ENCODE data around the gene STARD10.

The STARD10 gene

DNA sequence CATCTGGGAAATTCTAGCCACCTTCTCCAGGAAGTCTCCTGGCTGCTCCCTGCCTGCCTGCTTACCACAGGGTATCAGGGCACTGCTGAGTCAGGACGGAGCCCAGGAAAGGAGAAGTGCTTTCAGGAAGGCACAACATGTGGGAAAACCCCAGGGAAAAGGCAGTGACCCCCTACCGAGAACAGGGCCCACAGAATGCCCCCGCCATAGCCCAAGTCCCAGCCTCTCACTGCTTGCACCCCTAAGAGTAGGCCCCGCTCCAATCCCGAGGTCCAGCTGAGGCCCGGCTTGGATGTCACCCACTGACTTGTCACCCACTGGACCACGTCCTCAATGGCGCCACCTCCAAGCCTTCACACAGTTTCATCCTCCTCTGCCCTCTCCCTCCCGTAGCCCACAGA, 75.7 kb downstream of the STARD10 start:
- H3K36me3 ChIP-seq (ENCODE audit: control insufficient read depth, insufficient read depth, low read length): peaks cover 27% of the 10 kb centered on the region
- TF ChIP-seq, protein P1, sequence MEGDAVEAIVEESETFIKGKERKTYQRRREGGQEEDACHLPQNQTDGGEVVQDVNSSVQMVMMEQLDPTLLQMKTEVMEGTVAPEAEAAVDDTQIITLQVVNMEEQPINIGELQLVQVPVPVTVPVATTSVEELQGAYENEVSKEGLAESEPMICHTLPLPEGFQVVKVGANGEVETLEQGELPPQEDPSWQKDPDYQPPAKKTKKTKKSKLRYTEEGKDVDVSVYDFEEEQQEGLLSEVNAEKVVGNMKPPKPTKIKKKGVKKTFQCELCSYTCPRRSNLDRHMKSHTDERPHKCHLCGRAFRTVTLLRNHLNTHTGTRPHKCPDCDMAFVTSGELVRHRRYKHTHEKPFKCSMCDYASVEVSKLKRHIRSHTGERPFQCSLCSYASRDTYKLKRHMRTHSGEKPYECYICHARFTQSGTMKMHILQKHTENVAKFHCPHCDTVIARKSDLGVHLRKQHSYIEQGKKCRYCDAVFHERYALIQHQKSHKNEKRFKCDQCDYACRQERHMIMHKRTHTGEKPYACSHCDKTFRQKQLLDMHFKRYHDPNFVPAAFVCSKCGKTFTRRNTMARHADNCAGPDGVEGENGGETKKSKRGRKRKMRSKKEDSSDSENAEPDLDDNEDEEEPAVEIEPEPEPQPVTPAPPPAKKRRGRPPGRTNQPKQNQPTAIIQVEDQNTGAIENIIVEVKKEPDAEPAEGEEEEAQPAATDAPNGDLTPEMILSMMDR (IDR thresholded peaks at IDR 0.05; ENCODE audit: insufficient read depth, low read length, poor library complexity, severe bottlenecking): no peak

DNA sequence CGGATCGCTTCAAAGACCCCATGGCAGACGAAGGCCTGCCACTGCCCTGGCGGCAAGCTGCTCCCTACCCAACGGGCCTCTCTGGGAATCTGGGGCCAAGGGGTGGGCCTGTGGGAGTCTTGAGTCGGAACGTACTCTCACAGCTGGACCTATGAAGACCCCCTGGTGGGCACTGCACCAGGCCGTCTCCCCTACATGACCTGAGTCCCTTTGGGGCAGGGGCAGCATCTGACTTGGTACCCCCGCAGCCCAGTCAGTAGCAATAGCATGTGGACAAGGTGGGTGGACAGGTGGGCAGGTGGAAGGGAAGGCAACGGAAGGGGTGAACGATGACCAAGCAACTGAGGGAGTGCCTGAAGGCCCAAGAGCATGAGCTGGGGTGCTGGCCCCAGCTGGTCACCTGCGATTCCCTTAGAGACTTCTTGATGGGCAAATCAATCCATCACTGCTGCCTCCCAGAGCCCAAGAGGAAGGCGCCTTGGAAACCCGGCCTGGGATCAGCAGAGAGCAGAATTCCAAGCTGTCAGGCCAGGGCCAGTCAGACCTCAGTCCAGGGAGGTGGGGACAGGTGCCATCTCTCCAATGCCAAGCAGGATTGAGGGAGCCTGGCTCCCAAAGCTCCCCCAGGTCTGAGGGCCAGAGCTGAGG, 76.9 kb downstream of the STARD10 start:
- no peaks in the 10 kb centered on the region for H3K27me3 ChIP-seq (replicated peaks; ENCODE audit: control insufficient read depth, insufficient read depth, low read length)
- H3K36me3 ChIP-seq (ENCODE audit: control insufficient read depth, insufficient read depth, low read length): peaks cover 36% of the 10 kb centered on the region
- TF ChIP-seq, protein P1 (IDR thresholded peaks at IDR 0.05; ENCODE audit: insufficient read depth, low read length, poor library complexity, severe bottlenecking): no peak
- no peak overlapping the region for H3K4me3 ChIP-seq (replicated peaks; ENCODE audit: low read depth, low read length)
- DNase-seq (ENCODE audit: extremely low read depth, insufficient read length): no peak

More for the DNA sequence above, 75.7 kb downstream of the STARD10 start:
- H3K4me3 ChIP-seq (replicated peaks; ENCODE audit: low read depth, low read length): no peak overlapping the region
- no peak for DNase-seq (ENCODE audit: extremely low read depth, insufficient read length)
- no peaks in the 10 kb centered on the region for H3K27me3 ChIP-seq (replicated peaks; ENCODE audit: control insufficient read depth, insufficient read depth, low read length)

DNA sequence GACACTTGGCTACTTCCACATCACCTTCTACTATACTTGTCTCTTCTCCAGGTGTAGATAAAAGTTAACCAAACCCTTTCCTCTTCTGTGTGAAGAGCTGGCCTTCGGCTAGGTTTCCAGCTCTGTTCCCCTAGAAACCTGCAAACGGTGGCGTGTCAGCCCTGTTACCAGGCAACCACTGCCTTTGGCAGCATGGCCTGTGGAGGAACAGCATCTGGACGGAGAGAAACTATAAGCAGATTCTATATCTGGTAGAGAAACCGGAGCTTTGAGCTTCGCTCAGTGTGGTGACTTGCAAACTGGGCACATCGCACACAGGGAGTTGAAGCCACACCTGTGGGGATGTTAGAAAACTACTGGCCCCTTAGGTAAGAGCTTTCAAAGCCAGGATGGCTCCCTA, 77.6 kb downstream of the STARD10 start:
- DNase-seq (ENCODE audit: extremely low read depth, insufficient read length): no peak
- TF ChIP-seq, protein P1 (IDR thresholded peaks at IDR 0.05; ENCODE audit: insufficient read depth, low read length, poor library complexity, severe bottlenecking): no peak
- H3K4me3 ChIP-seq (replicated peaks; ENCODE audit: low read depth, low read length): no peak overlapping the region
- H3K36me3 ChIP-seq (ENCODE audit: control insufficient read depth, insufficient read depth, low read length): peaks cover 41% of the 10 kb centered on the region
- H3K27me3 ChIP-seq (replicated peaks; ENCODE audit: control insufficient read depth, insufficient read depth, low read length): no peaks in the 10 kb centered on the region

DNA sequence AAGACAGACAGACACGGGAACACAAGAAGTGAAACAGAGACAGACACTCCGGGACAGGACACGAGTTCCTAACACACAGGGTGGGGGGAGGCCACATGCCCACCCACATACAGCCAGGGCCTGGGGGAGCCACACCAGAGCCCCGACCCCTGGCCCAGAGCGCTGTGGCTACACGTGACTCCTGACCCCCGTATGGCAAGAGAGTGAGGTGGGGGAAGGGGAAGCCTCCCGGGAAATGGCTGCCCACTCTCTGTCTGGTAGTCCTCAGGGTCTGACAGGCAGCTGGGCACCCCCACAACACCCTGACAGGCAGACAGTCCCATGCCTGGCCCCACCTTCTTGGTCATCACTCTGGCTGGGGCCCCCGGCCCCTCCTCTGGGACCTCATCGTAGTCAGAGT, 81.0 kb downstream of the STARD10 start:
- no peaks in the 10 kb centered on the region for H3K27me3 ChIP-seq (replicated peaks; ENCODE audit: control insufficient read depth, insufficient read depth, low read length)
- H3K36me3 ChIP-seq (ENCODE audit: control insufficient read depth, insufficient read depth, low read length): peaks cover 56% of the 10 kb centered on the region
- TF ChIP-seq, protein P1 (IDR thresholded peaks at IDR 0.05; ENCODE audit: insufficient read depth, low read length, poor library complexity, severe bottlenecking): no peak
- DNase-seq (ENCODE audit: extremely low read depth, insufficient read length): no peak
- H3K4me3 ChIP-seq (replicated peaks; ENCODE audit: low read depth, low read length): no peak overlapping the region

DNA sequence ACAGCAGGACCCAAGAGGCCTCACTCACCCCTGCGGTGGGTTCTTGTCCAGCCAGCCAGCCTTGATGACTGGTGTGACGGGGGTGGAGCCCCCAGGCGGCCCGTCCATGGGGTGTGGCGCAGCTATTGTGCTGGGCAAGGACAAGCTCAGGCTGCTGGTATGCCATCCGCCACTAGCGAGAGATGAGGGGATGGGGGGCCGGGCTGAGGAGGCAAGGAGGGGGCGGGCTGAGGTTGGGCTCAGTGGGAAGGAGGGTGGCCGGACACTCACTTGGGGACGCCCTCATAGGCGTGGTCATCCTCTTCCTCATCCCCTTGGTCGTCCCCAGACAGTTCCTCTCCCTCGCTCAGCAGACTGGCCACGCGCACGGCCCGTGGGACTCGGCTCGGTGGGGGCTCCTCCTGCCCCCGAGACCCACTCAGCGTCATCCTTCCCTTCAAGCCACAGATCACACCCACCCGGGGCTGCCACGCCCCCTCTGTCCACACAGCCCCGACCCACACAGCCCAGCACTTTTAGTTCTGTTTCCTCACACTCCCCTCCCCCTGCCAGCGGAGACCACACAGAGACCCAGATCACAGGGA, 81.6 kb downstream of the STARD10 start:
- H3K36me3 ChIP-seq (ENCODE audit: control insufficient read depth, insufficient read depth, low read length): peaks cover 60% of the 10 kb centered on the region
- DNase-seq (ENCODE audit: extremely low read depth, insufficient read length): no peak
- TF ChIP-seq, protein P1 (IDR thresholded peaks at IDR 0.05; ENCODE audit: insufficient read depth, low read length, poor library complexity, severe bottlenecking): no peak

More for the DNA sequence above, 81.6 kb downstream of the STARD10 start:
- Histone ChIP-seq H3K27me3 (replicated peaks; ENCODE audit: control insufficient read depth, insufficient read depth, low read length) (no peaks in the 10 kb centered on the region), H3K4me3 (replicated peaks; ENCODE audit: low read depth, low read length) (no peak overlapping the region)

All from GM06990 (cell line).